WI38 (cell line): ENCODE results near the gene KRTAP10-5.

Source experiments
- H3K4me3 ChIP-seq: 2 replicates; pipeline ENCODE4 v1.5.1; 2011; ENCODE audit warnings: low read depth, mild to moderate bottlenecking, control low read depth, low read length
- TF ChIP-seq, protein P1 (sequence below): IDR thresholded peaks from 2 replicates; pipeline ENCODE4 v1.5.1; 2012; ENCODE audit warnings: low read depth, mild to moderate bottlenecking, control low read depth, low read length

The KRTAP10-5 gene

DNA sequence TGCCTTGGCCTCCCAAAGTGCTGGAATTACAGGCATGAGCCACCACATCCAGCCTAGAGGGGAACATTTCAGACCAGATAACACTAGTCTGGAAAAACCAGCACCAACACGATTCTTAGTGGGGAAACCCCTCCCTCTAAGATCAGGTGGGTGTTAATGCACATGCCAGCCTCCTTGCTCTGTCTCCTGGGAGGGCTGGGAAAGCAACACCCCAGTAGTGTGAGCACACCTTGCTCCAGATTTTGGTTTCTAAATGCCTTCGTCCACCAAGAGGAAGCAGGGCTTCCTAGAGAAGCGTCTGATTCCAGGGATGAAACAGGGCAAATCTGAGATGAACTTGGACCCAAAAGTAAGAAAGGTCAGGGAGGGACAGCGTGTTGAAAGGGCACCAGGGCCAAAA, 9.1 kb downstream of the KRTAP10-5 start:
- TF ChIP-seq, protein P1, sequence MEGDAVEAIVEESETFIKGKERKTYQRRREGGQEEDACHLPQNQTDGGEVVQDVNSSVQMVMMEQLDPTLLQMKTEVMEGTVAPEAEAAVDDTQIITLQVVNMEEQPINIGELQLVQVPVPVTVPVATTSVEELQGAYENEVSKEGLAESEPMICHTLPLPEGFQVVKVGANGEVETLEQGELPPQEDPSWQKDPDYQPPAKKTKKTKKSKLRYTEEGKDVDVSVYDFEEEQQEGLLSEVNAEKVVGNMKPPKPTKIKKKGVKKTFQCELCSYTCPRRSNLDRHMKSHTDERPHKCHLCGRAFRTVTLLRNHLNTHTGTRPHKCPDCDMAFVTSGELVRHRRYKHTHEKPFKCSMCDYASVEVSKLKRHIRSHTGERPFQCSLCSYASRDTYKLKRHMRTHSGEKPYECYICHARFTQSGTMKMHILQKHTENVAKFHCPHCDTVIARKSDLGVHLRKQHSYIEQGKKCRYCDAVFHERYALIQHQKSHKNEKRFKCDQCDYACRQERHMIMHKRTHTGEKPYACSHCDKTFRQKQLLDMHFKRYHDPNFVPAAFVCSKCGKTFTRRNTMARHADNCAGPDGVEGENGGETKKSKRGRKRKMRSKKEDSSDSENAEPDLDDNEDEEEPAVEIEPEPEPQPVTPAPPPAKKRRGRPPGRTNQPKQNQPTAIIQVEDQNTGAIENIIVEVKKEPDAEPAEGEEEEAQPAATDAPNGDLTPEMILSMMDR = no peak
- no peak overlapping the region for H3K4me3 ChIP-seq

DNA sequence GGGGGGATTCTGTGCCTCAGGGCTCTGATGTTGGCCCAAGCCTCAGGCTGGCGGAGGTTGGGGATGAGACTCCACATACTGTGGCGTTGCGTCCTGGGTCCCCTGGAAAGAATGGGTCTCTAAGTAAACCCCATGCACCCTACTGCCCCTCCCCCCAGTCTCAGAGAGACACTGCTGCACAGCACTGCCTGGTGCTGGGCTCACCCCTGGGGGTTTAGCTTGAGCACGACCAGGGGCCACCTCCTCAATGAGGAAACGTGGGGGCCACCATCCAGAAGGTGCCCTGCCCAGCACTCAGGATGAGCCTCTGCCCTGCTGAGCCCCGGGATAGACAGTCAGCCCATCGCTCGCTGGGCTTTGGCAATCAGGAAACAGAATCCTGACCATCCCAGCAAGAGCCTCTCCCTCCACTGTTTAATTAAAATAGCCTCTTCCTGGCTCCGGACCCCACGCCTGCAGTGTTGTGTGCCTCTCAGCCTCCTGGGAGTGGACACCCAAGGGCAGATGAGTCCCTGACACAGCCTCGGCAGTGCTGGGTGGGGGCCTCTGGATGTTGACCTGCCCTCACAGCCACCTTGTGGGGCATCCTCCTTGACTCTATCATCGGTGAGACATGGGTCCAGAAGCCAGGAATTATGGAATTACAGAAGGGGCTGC, 10.4 kb downstream of the KRTAP10-5 start:
- H3K4me3 ChIP-seq = no peak overlapping the region
- TF ChIP-seq, protein P1 = no peak

DNA sequence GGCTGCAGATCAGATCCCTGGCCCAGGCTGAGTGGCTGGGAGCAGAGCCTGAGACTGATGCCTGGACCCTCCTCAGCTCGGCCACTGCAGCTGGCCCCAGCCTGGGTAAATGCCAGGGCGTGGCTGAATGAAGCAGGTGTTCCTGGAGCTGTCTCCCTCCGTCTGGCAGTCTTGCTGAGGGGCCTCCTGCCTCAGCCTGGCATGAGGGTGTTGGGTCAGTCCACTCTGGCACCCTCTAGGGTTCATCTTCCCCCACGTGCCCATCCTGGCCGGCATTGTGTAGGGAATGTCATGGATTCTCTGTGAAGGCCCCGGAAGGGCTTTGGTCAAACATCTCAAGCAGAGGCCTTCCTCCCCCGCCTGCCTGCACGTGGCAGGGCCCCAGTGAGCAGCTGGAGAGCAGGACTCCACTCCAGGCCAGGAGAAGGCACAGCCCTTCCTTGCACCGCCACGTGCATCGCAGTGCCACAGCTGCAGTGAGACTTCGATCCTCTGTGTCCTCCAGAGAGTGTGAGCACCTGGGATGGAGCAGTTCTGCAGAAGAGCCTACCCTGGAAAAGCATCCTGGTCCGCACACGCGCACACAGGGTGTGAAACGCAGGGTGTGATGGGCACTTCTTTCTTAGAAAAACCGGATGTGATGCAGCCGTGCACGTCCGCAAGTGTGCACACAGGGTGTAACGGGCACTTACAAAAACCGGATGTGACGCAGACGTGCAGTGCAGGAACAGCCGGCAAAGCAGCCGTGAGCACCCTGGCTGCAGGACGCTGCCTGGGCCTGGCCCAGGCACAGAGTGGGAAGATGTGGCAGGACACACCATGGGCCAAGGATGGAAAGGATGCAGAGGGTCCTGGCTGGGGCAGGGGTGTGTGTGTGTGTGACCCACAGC, 11.5 kb downstream of the KRTAP10-5 start:
- TF ChIP-seq, protein P1 = no peak
- no peak overlapping the region for H3K4me3 ChIP-seq

DNA sequence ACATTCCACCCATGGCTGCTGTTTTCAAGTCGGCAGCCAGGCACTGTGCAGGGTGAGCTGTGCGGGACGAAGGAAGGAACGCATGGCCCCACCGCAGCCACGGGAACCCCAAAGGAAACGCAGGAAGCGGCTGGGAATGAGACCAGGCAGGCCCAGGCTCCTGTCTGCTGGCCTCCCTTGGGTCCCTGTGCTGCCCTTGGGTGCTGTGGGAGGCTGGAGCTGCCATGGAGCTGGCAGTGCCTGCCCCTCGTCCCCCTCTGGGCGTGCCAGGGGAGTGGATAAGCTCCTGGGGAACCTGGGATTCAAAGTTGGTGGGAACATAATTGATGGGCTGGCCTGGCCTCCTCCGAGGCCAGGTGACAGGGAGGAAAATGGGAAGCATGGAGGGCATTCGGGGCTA, 12.1 kb downstream of the KRTAP10-5 start:
- no peak overlapping the region for H3K4me3 ChIP-seq
- TF ChIP-seq, protein P1 = no peak

DNA sequence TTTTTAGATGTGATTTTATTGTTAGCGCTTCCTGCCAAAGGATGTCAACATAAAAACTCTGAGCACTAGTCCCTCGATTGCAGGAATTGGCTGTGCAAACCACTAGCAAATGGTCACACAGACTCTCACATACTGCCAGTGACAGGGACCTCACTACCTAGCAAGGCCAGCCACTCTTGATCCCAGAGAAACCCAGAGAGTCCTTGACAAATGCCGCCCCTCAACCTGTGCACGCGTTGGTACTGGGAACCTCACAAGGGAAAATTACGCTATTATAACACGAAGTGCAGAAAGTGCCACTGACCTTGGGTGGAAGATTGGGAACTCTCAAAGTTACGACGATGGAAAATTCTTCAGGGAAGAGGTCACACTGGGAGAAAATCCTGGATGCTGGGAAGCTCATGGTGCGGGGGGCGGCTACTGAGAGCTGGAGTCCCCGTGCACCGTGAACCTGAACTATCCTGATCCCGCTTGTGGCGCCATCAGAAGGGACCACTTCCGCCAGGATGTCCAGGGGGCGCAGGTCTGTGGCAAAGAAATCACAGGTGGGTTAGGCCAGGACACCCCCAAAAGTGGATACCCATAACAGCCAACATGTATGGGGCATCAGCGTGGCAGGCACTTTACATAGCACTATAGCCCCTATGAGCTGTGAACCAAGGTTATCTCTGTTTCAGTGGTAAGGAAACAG, 12.8 kb downstream of the KRTAP10-5 start:
- H3K4me3 ChIP-seq = no peak overlapping the region
- TF ChIP-seq, protein P1 = no peak

DNA sequence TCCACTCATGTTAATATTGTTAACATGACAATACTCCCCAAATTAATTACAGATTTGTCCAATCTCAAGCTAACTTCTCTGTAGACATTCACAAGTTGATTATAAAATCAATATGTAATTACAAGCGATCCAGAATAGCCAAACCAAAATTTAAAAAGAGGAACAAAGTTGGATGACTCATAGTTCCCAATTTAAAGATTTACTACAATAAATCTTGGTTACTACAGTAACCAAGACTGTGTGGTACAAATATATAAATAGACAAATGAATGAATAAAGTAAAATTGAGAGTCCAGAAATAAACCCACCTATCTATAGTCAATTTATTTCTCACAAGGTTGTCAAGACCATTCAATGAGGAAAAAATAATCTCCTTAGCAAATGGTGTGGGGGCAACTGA, 14.0 kb downstream of the KRTAP10-5 start:
- TF ChIP-seq, protein P1 = no peak
- H3K4me3 ChIP-seq = no peak overlapping the region
